Kidney (tissue), 14 donors: ENCODE data around the gene ASTN1. TPM values are rescaled to one million over a fixed set of nuclear protein-coding genes. Genes with fewer than 3 reads are reported as not detected.
A peak's percentile ranks its signal among the peaks of the same experiment; 100 is the strongest.

Experiments
- DNase-seq, 5 donors: peaks; one replicate each; pipeline ENCODE4 v3.0.0-alpha.2; 2013 to 2020
- FAIRE-seq: peaks from 2 replicates; lab custom pipeline; 2012; peaks lifted over from hg19 to GRCh38; lab: Jason Lieb, UNC
- H3K27ac ChIP-seq, 2 donors: one replicate each; pipeline ENCODE4 v1.7.0; 2013; ENCODE audit warnings: low read depth in 2 of 2, low read length in 2 of 2, inconsistent platforms in 1 of 2
- H3K27me3 ChIP-seq: one replicate; pipeline ENCODE4 v1.7.1; 2013; ENCODE audit warnings: low read length, inconsistent platforms; ENCODE audit not compliant: control insufficient read depth, insufficient read depth
- H3K36me3 ChIP-seq, 3 donors: one replicate each; pipeline versions ENCODE4 v1.7.0 to v1.7.1; 2013; ENCODE audit warnings: low read length in 3 of 3, control low read depth in 1 of 3, inconsistent platforms in 1 of 3; ENCODE audit not compliant: insufficient read depth in 3 of 3, control insufficient read depth in 2 of 3
- H3K4me1 ChIP-seq, 3 donors: one replicate each; pipeline versions ENCODE4 v1.7.0 to v1.7.1; 2013; ENCODE audit warnings: low read length in 3 of 3, inconsistent platforms in 1 of 3, low read depth in 1 of 3; ENCODE audit not compliant: control insufficient read depth in 2 of 3, insufficient read depth in 2 of 3
- H3K4me3 ChIP-seq, 3 donors: one replicate each; pipeline versions ENCODE4 v1.7.0 to v1.8.1; 2013; ENCODE audit warnings: low read length in 3 of 3, control low read depth in 1 of 3, inconsistent platforms in 1 of 3
- H3K9ac ChIP-seq, 3 donors: one replicate each; pipeline versions ENCODE4 v1.7.0 to v1.7.1; 2013; ENCODE audit warnings: low read length in 3 of 3, control low read depth in 1 of 3, inconsistent platforms in 1 of 3
- H3K9me3 ChIP-seq, 3 donors: one replicate each; pipeline versions ENCODE4 v1.7.0 to v1.7.1; 2013; ENCODE audit warnings: low read length in 3 of 3, control low read depth in 1 of 3, inconsistent platforms in 1 of 3; ENCODE audit not compliant: control insufficient read depth in 2 of 3, insufficient read depth in 1 of 3
- intact Hi-C: fragments of 100-400 bp; cut with DNase I; formaldehyde crosslinking; loops from one replicate; pipeline ENCODE4 v1.11.1; 2022
- polyA plus RNA-seq: library from polyadenylated mRNA; stranded (reverse); fragments of 350-450 nt; fragmentation: Illumina TruSeq; extraction: RNeasy Lipid Tissue Mini Kit (QIAGEN cat#74804); gene quantifications from one replicate; pipeline ENCODE4 v1.2.3, GENCODE V29; 2014; ENCODE audit warnings: low read depth, low replicate concordance; ENCODE audit not compliant: insufficient read depth
- total RNA-seq: library from RNA; stranded (reverse); fragmentation: NEBNext Ultra II Directional; extraction: Animal tissue kit (Norgen Biotek cat#: 25700); gene quantifications from one replicate; pipeline ENCODE4 v1.2.1, GENCODE V29; 2021
- TF ChIP-seq, protein P1 (sequence below): IDR thresholded peaks from 3 replicates; pipeline ENCODE4 v1.5.1; 2012; ENCODE audit warnings: mild to moderate bottlenecking, moderate library complexity, borderline replicate concordance; ENCODE audit not compliant: insufficient read depth; ENCODE audit errors: extremely low read depth
- donor health status: control.
- donor health status: control.
- donor health status: control.
- donor health status: control.
- donor health status: control.
- donor health status: DM: yes; HTN: yes; CAD: no.
- donor health status: Normal renal cell carcinoma (clear cell type).

Gene ASTN1
- total and polyA plus RNA-seq, 2 donors from 2014 or later: 0.19 to 0.25 TPM

DNA sequence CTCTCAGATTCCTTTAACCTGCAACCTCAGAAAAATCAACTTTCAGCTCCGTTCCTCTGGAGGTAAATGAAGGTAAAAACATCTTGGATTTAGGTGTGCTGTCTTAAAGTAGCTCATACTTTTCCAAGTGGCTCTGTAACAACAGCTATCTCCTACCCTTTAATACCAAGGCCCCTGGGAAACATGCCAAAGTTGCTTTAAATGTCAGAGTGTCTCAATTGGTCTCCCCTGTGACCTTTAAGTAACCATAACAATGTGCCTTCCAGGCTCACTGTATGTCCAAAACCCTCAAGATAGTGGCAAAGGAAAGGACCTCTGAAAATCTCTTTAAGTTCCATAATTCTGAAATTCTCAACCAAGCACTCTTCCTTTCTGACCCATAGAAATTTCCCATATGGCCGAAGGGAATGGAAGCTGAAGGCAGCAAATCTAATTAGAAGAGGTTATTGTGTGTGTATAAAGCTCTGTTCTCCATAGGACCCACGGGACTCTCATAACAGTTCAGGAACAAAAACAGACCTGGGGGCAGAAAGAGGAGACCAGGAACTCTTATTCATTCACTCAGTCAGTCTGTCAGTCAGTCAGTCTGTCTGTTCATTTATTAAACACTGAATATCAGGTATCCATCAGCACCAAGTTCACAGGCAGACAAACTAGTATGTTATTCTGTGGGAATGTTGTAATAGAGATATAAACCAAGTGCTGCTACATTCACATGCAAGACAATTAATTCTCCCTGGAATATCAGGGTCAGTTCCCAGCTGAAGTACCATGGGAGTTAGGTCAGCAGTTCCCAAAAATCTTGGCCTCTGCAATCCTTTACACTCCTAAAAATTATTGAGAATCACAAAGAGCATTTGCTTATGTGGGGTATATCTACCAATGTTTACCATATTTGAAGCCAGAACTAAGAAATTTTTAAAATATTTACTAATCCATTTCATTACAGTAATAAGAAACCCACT, 19.1 kb downstream of the ASTN1 start:
- no peak for DNase-seq
- FAIRE-seq: no peak
- Histone ChIP-seq H3K9me3 (no peaks in the 10 kb centered on the region), H3K36me3 (no peaks in the 10 kb centered on the region), H3K9ac (no peak overlapping the region), H3K4me3 (no peak overlapping the region), H3K27ac (no peak overlapping the region), H3K27me3 (no peaks in the 10 kb centered on the region), H3K4me1 (no peaks in the 10 kb centered on the region)
- TF ChIP-seq, protein P1, sequence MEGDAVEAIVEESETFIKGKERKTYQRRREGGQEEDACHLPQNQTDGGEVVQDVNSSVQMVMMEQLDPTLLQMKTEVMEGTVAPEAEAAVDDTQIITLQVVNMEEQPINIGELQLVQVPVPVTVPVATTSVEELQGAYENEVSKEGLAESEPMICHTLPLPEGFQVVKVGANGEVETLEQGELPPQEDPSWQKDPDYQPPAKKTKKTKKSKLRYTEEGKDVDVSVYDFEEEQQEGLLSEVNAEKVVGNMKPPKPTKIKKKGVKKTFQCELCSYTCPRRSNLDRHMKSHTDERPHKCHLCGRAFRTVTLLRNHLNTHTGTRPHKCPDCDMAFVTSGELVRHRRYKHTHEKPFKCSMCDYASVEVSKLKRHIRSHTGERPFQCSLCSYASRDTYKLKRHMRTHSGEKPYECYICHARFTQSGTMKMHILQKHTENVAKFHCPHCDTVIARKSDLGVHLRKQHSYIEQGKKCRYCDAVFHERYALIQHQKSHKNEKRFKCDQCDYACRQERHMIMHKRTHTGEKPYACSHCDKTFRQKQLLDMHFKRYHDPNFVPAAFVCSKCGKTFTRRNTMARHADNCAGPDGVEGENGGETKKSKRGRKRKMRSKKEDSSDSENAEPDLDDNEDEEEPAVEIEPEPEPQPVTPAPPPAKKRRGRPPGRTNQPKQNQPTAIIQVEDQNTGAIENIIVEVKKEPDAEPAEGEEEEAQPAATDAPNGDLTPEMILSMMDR: no peak
- intact Hi-C loops: no loop called here

DNA sequence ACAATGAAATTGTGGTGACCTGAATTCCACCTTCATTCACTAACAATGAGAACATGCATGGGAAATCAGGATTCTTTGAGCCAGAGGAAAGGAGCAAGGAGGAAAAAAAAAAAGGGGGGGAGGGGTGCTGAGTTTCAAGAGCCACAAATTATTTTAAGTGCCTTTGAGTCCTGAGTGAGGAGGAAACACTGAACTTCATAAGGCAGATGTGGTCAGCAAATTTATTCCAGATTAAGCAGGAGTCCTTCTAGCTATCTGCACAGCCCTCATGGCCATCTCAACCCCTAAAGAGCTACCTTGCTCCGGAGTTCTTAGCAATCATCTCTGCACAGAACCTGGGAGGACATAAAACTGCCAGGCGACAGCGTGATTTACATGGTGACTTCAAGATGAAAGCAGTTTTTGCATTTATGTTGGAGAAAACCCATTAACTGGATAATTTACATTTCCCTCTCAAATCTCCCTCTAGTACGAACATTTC, 21.7 kb downstream of the ASTN1 start:
- H3K36me3 ChIP-seq: no peaks in the 10 kb centered on the region
- no peaks in the 10 kb centered on the region for H3K4me1 ChIP-seq
- FAIRE-seq (no peak), DNase-seq (peak in 4 of 5 donors; percentile 33 to 58 (median 50))
- TF ChIP-seq, protein P1: no peak
- no peaks in the 10 kb centered on the region for H3K9me3 ChIP-seq
- H3K27me3 ChIP-seq: no peaks in the 10 kb centered on the region
- no peak overlapping the region for H3K4me3 ChIP-seq
- no peak overlapping the region for H3K27ac ChIP-seq
- intact Hi-C loops: no loop called here
- H3K9ac ChIP-seq: no peak overlapping the region

DNA sequence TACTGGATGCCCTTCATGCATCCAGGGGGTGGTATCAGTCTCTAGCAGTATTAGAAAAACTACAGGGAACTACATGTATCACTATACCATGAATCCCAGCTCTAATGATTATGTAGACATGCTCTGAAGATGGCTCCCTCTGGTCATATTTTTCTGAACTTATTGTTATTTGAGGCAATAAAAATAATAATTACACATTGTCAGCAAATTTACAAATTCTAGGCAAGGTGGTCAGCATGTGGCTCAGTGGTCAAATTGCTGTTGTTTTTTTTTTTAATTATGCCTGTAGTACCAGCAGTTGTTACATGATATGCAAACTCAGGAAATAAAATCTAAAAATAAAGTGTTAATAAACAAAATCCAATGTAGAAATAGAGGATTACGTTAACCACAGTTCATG, 22.5 kb downstream of the ASTN1 start:
- Histone ChIP-seq H3K36me3 (no peaks in the 10 kb centered on the region), H3K27me3 (no peaks in the 10 kb centered on the region), H3K4me3 (no peak overlapping the region), H3K9me3 (no peaks in the 10 kb centered on the region), H3K9ac (no peak overlapping the region), H3K27ac (no peak overlapping the region), H3K4me1 (no peaks in the 10 kb centered on the region)
- DNase-seq (no peak), FAIRE-seq (no peak)
- intact Hi-C loops: no loop called here
- TF ChIP-seq, protein P1: no peak
